HG03045 (cell line): ENCODE data around the gene NAPA.

Experiments
- ATAC-seq: cut with Tn5 transposase; IDR thresholded peaks from one replicate; pipeline ENCODE4 v1.9.1; 2021; ENCODE audit warnings: mild to moderate bottlenecking, moderate library complexity; ENCODE audit not compliant: unreplicated experiment

NAPA gene

GRCh38 chr19:47523473-47523872, 8.6 kb upstream of the NAPA start:
- ATAC-seq, result no peak

GRCh38 chr19:47521473-47522180, 6.8 kb upstream of the NAPA start:
- ATAC-seq, result no peak

- ATAC-seq, result no peak
Measured at GRCh38 chr19:47520839-47521238, 6.0 kb upstream of the NAPA start.

DNA sequence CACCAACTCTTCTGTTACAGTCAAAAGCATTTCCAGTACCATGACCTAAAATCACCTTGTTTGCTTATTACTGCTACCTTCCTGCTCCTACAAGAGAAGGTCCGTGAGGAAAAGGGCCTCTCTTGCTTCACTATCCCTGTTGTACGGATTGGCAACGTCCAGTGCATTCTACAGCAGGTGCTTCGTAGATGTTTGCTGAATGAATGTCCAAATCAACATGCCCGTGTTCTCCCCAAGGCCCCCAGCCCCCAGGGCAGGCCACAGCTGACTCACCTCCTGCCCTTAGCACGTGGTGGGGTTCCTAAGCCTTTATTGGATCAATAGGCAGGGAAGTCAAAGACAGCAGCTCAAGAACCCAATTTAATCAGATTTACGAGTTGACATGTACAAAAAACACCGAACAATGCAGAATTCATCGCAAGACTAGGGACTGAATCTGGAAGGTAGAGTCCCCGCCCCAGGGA, 5.5 kb upstream of the NAPA start:
- ATAC-seq, result no peak

- no peak for ATAC-seq
Measured at GRCh38 chr19:47518854-47519253, 4.0 kb upstream of the NAPA start.

- no peak for ATAC-seq
Measured at GRCh38 chr19:47518139-47518538, 3.3 kb upstream of the NAPA start.

GRCh38 chr19:47514151-47514868, 553 bp downstream of the NAPA start:
- ATAC-seq, result peak; percentile 4

- no peak for ATAC-seq
Measured at GRCh38 chr19:47512948-47513319, 1.9 kb downstream of the NAPA start.

DNA sequence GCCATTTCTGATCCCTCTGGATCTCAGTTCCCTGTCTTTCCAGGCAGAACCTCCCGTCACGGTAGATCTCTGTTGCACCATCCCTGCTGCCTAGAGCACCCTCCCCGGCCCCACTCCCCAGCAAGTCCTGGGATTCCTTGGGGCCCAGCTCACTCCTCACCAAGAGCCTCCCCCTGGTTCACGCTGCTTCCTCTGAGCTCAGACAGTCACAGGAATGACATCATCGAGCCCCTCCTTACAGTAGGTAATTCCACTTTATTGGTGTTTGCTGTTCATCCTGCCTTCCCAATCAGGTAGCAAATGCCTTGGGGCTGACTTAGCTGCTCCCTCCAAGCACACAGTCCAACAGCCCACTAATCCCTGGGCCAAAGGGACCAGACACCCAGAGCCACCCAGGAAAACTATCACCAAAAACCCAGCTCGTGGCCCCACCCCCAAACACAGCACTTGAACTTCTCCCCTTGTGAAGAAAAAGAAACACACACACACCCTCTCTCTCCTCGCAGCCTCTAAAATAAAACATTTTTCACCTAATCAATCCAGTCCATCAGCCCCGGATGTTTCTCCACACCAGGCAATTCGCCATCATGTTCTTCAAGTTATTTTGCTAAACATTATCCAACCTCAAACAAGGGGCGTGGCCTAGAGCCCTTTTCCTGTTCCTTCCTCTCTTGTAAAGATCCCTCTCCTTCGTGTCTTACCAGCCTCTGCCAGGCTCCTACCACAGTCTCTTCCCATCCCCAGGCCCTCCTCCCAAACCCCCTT, 2.5 kb downstream of the NAPA start:
- ATAC-seq, result no peak

- no peak for ATAC-seq
Measured at GRCh38 chr19:47511681-47512080, 3.2 kb downstream of the NAPA start.

DNA sequence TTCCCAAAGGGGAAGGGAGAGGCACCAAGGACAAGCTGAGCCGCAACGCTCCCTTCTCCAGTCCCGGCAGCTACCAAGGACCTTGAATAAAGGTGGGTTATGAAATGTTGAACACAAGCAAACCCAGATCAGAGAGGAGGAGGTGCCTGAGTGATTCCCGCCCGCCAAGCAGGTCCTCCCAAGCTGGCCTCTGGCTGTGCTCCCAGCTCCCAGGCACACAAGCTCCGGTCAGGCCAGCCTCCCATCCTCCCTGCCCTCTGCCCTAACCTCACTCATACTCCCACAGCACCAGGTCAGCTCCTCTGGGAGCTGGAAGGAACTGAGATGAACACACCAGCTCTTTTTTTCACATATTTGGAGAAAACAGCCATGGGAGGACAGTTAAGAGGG, 3.7 kb downstream of the NAPA start:
- ATAC-seq, result no peak

DNA sequence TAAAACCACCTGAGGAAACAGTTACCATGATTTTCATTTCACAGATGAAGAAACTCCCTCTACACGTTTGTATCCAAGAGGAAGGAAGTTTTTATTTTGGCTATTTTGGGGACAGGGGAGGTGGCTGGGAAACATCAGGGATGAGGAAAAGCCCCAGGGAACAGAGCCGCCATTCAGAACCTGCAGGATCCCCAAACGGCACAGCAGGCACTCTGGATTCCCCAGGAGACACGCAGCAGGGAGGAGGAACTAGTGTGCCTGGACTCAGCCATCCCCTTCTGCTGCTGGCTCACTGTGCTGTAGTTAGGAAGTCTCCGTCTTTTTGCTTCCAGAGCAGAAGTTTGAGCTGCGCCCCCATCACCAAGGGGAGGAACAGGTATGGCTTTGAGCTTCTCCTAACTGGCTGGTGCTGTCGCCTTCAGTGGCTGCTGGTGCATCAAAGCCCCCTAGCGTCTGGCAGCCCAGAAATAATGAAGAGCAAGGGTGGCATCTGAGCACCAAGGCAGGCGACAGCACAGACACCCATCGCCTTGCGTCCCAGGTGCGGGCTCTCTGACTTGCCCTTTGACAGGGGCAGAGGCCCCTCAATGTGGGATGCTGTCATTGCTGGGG, 4.2 kb downstream of the NAPA start:
- ATAC-seq, result no peak

- ATAC-seq, result no peak
Measured at GRCh38 chr19:47509973-47510372, 4.9 kb downstream of the NAPA start.

DNA sequence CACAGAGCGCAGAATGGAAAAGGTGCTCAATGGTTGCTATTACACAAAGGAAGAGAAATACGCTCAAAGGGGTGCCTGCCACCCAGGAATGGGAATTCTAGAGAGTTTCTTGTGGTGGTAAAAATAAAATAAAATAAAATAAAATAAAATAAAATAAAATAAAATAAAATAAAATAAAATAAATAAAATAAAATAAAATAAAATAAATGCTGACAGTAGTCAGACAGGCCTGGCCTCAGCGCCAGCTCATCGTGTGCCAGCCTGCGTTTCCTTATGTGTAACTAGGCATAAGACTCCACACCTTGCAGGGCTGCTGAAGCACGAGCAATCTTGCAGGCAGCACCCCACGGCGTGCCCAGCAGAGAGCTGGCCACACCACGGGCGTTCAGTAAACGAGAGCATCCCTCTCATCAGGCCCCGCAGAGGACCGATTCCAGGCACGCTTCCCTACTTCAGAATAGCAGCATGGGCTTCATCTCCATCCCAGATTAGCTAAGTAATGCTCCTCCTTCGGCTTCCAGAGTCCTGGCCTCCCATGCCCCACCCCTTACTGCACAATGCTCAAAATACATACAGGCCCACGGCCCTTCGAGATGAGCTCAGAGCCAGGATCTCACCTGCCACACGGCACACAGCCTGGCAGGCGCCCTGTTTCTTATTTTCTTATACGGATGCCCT, 5.6 kb downstream of the NAPA start:
- no peak for ATAC-seq

DNA sequence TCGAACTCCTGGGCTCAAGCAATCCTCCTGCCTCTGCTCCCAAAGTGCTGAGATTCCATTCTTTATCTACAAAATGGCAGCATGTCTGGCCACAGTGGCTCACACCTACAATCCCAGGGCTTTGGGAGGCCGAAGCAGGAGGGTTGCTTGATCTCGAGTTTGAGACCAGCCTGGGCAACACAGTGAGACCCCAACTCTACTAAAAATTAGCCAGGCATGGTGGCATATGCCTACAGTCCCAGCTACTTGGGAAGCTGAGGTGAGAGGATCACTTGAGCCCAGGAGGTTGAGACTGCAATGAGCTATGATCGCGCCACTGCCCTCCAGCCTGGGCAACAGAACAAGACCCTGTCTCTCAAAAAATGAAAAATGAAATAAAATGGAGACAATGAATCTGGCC, 6.1 kb downstream of the NAPA start:
- no peak for ATAC-seq

- ATAC-seq, result no peak
Measured at GRCh38 chr19:47507924-47508553, 6.8 kb downstream of the NAPA start.

- ATAC-seq, result no peak
Measured at GRCh38 chr19:47507012-47507411, 7.9 kb downstream of the NAPA start.

DNA sequence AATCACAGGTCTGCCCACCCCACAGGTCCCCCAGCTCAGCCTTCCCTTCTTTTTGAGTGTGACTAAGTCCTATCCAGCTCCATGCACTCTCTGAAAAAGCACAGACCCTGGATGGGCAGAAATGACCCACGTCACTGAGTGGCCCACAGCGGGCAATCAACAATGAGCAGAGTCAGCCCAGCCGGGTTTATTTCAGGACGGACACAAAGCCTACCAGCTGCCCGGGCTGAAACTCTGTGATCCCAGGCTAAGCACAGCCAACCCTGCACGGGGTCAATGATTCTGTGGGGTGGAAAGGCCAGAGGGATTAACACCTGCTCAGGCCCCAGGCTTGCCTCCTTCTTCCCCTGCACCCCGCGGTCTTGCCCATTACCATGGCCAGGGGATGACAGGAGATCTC, 8.4 kb downstream of the NAPA start:
- ATAC-seq, result no peak

DNA sequence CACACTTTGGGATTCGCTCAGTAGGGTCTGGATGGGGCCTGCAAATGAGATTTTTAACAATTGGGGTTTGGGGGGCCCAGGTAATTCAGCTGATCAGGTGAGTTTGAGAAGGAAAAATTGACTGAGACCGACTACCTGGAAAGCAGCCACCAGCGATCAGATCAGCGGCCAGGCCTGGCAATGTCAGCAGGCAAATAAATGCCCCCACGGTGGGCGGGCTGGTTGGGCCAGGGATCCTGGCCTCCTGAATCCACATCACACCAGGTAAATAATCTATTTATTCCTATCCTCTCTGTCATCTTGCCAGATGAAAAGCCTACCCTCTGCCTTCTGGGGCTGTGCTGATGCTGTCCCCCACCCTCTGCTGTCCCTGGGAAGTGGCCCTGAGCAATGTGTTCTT, 9.4 kb downstream of the NAPA start:
- ATAC-seq, result no peak

GRCh38 chr19:47503826-47504150, 11.1 kb downstream of the NAPA start:
- no peak for ATAC-seq
